Esophagus muscularis mucosa (tissue), 4 donors: ENCODE data around the gene CAD. TPM values are rescaled to one million over a fixed set of nuclear protein-coding genes. Genes with fewer than 3 reads are reported as not detected.
A peak's percentile ranks its signal among the peaks of the same experiment; 100 is the strongest.

ENCODE experiments used
- DNase-seq: peaks from one replicate; pipeline ENCODE4 v3.0.0-alpha.2; 2017; ENCODE audit errors: extremely low spot score
- H3K27ac ChIP-seq, 4 donors: fragments of 200-600 bp; sonication (generic); replicated peaks in 1 of 4; 1 replicate in 3 of 4; 2 replicates in 1 of 4; pipeline ENCODE4 v1.5.1; 2016 to 2019; ENCODE audit warnings: mild to moderate bottlenecking in 1 of 4
- H3K27me3 ChIP-seq, 4 donors: fragments of 200-600 bp; sonication (generic); one replicate each; pipeline versions ENCODE4 v1.5.1 to v1.6.0; 2016 to 2019
- H3K36me3 ChIP-seq, 4 donors: fragments of 200-600 bp; sonication (generic); one replicate each; pipeline ENCODE4 v1.5.1; 2016 to 2019
- H3K4me1 ChIP-seq, 4 donors: fragments of 200-600 bp; sonication (generic); one replicate each; pipeline ENCODE4 v1.5.1; 2016 to 2019
- H3K4me3 ChIP-seq, 4 donors: fragments of 200-600 bp; sonication (generic); 1 replicate in 2 of 4; 2 replicates in 2 of 4; pipeline ENCODE4 v1.5.1; 2016 to 2019; ENCODE audit warnings: mild to moderate bottlenecking in 4 of 4, moderate library complexity in 1 of 4
- H3K9me3 ChIP-seq, 4 donors: fragments of 200-600 bp; sonication (generic); 1 replicate in 3 of 4; 2 replicates in 1 of 4; pipeline ENCODE4 v1.5.1; 2016 to 2019
- EP300 ChIP-seq: sonication (generic); formaldehyde crosslinking; IDR thresholded peaks from one replicate; pipeline ENCODE4 v1.6.1; 2017; ENCODE audit warnings: antibody characterized with exemption
- POLR2A ChIP-seq: fragments of 450-650 bp; IDR thresholded peaks from one replicate; pipeline ENCODE4 v1.6.1; 2017; ENCODE audit warnings: antibody characterized with exemption, moderate library complexity, mild to moderate bottlenecking, low read depth
- POLR2AphosphoS5 ChIP-seq, 2 donors: sonication (generic); formaldehyde crosslinking; IDR thresholded peaks; one replicate each; pipeline ENCODE4 v1.6.1; 2017; ENCODE audit warnings: antibody characterized with exemption in 2 of 2
- WGBS: methylation state at CpG from one replicate; pipeline ENCODE4 v1.1.5; 2018; 5-methylcytosine and 5-hydroxymethylcytosine counted together
- intact Hi-C: fragments of 100-400 bp; cut with DNase I; formaldehyde crosslinking; loops from one replicate; pipeline ENCODE4 v1.15.1; 2023
- total RNA-seq, 4 donors: library from RNA; depleted of rRNA; stranded (reverse); fragments of >200 nt; gene quantifications; one replicate each; pipeline versions ENCODE4 v1.1.0 to v1.2.1, GENCODE V29; 2016
- TF ChIP-seq, protein P1 (sequence below), 3 experiments: fragments of 200-600 bp in 2 of 3; fragments of 450-650 bp in 1 of 3; sonication (generic) in 2 of 3; IDR thresholded peaks; one replicate each; pipeline ENCODE4 v1.5.1; 2017 to 2019; ENCODE audit warnings: antibody characterized with exemption in 3 of 3, mild to moderate bottlenecking in 2 of 3, moderate library complexity in 1 of 3

CAD gene
- total RNA-seq, 4 donors from 2014 or later, result 12.4 to 28.3 (median 16.6) TPM

DNA sequence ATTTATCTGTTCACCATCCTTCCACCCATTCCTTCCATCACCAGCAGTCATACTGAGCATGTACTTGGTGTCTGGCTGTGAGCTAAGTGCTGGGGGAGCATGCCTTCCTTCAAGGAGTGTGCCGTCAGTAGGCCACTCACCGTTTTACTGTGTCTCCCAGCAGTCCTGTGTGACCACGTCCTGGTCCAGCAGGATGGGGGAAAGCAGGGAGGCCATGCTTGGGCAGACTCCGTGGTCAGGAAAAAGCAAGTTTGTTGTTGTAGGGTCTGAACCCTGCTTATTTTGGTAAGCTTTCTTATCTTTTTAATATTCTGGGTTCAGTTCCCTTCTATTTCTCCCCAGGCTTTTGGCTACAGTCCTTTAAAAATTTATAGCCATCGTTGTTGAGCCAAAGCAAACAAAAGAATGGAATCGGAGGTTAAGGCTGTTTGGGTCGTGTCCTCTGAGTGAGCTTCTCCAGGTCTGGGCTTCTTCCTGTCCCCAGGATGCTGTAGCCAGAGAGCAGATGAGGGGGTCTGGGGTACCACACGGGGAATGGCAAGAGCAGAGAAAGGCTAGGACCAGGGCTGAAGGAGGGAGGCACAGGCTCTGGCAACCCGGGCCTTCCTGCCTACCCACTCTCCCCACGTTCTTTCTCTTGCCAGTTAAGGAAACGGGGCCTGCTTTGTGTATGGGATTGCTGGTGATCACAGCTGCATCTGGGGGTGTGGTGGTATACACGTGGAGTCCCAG, 32.2 kb downstream of the CAD start:
- TF ChIP-seq EP300, result no peak
- TF ChIP-seq POLR2AphosphoS5 (IDR thresholded peaks at IDR 0.05), result no peak
- no peak for TF ChIP-seq POLR2A
- TF ChIP-seq, protein P1, sequence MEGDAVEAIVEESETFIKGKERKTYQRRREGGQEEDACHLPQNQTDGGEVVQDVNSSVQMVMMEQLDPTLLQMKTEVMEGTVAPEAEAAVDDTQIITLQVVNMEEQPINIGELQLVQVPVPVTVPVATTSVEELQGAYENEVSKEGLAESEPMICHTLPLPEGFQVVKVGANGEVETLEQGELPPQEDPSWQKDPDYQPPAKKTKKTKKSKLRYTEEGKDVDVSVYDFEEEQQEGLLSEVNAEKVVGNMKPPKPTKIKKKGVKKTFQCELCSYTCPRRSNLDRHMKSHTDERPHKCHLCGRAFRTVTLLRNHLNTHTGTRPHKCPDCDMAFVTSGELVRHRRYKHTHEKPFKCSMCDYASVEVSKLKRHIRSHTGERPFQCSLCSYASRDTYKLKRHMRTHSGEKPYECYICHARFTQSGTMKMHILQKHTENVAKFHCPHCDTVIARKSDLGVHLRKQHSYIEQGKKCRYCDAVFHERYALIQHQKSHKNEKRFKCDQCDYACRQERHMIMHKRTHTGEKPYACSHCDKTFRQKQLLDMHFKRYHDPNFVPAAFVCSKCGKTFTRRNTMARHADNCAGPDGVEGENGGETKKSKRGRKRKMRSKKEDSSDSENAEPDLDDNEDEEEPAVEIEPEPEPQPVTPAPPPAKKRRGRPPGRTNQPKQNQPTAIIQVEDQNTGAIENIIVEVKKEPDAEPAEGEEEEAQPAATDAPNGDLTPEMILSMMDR (IDR thresholded peaks at IDR 0.05), result no peak
- H3K27ac ChIP-seq, result no peak overlapping the region
- H3K4me1 ChIP-seq, result peaks cover 0 to 6% (median 2%) of the 10 kb centered on the region in 4 donors
- no peak for DNase-seq
- H3K9me3 ChIP-seq, result no peaks in the 10 kb centered on the region
- peaks cover under 1 to 5% (median 1%) of the 10 kb centered on the region in 4 donors for H3K36me3 ChIP-seq
- peaks cover 0 to 54% (median 7%) of the 10 kb centered on the region in 4 donors for H3K27me3 ChIP-seq
- WGBS, result 58% methylated on average over 10 of the region's 12 CpGs
- intact Hi-C loops, result no loop called here
- H3K4me3 ChIP-seq, result no peak overlapping the region

DNA sequence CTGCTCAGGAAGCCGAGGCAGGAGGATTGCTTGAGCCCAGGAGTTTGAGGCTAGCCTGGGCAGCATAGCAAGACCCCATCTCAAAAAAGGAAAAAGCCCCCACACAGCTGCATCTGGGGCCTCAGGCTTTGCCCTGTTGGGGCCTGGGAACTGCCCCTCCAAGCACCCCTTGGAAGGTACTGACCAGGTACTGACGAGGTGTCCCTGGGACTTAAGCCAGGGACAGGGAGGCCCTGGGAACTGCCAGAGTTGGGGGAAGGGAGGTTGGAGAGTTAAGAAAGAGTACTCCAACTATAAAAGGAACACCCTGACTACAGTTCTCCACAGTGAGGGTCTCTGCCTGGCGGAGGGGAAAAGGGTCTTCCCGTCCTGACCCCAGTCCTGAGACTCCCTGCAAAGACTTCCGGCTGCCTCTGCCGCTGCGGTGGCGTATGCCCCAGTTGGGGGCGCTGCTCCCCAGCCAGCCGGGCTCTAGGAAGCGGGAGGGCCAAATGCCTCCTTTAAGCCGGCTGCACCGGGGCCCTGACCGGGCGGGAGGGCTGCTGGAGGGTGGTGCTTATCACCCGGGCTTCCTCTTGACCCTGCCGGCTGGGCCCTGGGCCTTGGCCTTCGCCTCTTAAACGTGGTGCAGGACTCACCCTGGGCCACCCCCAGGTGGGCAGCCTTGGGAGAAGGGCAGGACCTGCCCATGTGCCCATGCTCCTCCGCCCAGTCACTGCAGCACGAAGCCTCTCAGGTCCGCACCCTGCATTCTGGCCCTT, 32.9 kb downstream of the CAD start:
- TF ChIP-seq POLR2AphosphoS5 (IDR thresholded peaks at IDR 0.05), result no peak
- TF ChIP-seq, protein P1 (IDR thresholded peaks at IDR 0.05), result peak in 2 of 3 experiments; percentile 11 to 42
- no peak for TF ChIP-seq POLR2A
- no peak for TF ChIP-seq EP300
- Histone ChIP-seq H3K27me3 (peaks cover 0 to 61% (median 7%) of the 10 kb centered on the region in 4 donors), H3K4me1 (peaks cover 0 to 6% (median 2%) of the 10 kb centered on the region in 4 donors), H3K9me3 (no peaks in the 10 kb centered on the region), H3K36me3 (no peaks in the 10 kb centered on the region), H3K4me3 (no peak overlapping the region), H3K27ac (no peak overlapping the region)
- DNase-seq, result no peak
- WGBS, result 43% methylated on average over 8 of the region's 22 CpGs
- intact Hi-C loops, result no loop called here

DNA sequence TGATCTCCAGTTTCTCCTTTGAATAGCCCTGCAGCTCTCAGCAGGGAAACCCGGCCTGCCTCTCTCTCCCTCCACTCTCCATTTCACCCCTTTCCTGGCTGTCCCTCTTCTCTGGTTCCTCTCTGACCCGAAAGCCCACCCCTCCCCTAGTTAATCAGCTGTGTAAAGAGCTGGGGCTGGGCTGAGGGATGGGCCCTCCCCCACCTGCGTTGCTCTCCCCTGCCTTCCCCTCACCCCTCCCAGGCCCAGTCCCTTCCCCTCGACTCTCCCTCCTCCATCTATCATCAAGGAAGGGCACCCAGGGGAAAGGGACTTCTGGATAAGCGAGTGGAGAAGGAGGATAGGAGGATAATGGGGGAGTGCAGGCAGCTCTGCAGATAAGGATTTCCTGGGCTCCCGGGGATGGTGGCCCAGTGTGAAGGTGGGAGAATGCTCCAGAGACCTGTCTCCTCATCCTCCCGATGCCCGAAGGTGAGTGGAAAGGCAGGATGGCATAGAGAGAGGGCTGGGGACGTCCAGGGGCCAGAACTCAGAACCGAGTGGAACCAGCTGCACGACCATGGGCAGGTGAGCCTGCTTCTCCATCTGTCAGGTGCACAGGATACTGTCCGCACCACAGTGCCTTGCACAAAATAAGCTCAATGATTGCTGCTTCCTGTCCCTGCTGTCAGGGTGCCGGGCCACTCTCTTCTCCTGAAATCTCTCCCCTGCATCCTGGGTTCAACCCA, 33.6 kb downstream of the CAD start:
- no peaks in the 10 kb centered on the region for H3K36me3 ChIP-seq
- H3K9me3 ChIP-seq, result no peaks in the 10 kb centered on the region
- intact Hi-C loops, result no loop called here
- no peak overlapping the region for H3K4me3 ChIP-seq
- 54% methylated on average over 11 of the region's 13 CpGs for WGBS
- TF ChIP-seq, protein P1 (IDR thresholded peaks at IDR 0.05), result no peak
- no peak for TF ChIP-seq POLR2A
- TF ChIP-seq POLR2AphosphoS5 (IDR thresholded peaks at IDR 0.05), result no peak
- no peak for TF ChIP-seq EP300
- no peak for DNase-seq
- H3K4me1 ChIP-seq, result peaks cover 0 to 6% (median 2%) of the 10 kb centered on the region in 4 donors
- H3K27ac ChIP-seq, result no peak overlapping the region
- H3K27me3 ChIP-seq, result peaks cover 0 to 65% (median 7%) of the 10 kb centered on the region in 4 donors

DNA sequence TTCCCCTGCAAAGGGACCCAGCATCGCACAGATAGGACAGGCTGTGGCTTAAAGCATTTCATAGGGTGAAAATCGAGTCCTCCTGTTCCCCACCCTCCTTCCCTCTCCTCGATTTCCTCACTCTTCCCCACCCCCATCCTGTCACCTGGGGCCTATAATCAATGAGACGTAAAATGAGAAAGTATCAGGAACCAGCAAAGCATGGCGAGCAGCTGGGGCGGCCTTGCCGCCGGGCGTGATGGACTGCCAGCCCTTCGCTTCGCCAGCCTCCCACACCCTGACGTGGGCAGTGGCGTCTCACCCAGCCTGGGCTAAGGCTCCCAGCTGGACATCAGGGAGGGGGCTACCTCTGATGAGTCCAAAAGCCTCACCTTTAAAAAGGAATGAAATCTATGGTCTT, 34.6 kb downstream of the CAD start:
- WGBS, result 82% methylated on average over 11 of the region's 13 CpGs

More for the DNA sequence above, 34.6 kb downstream of the CAD start:
- Histone ChIP-seq H3K4me3 (no peak overlapping the region), H3K36me3 (no peaks in the 10 kb centered on the region), H3K27me3 (peaks cover 0 to 74% (median 7%) of the 10 kb centered on the region in 4 donors), H3K9me3 (no peaks in the 10 kb centered on the region), H3K27ac (no peak overlapping the region), H3K4me1 (peaks cover 0 to 6% (median 2%) of the 10 kb centered on the region in 4 donors)
- DNase-seq, result no peak
- TF ChIP-seq POLR2A (no peak), POLR2AphosphoS5 (IDR thresholded peaks at IDR 0.05) (no peak)
- intact Hi-C loops, result no loop called here
